Fibroblast of the aortic adventitia (primary cell): ENCODE measurements around the gene CDKN3. TPM values are rescaled to one million over a fixed set of nuclear protein-coding genes. Genes with fewer than 3 reads are reported as not detected.
A peak's percentile ranks its signal among the peaks of the same experiment; 100 is the strongest.

Experiments
- DNase-seq: peaks from one replicate; pipeline ENCODE4 v3.0.0-alpha.2; 2010; ENCODE audit warnings: low read depth
- H3K4me3 ChIP-seq: 2 replicates; pipeline ENCODE4 v1.5.1; 2011; ENCODE audit warnings: low read depth, mild to moderate bottlenecking, control low read depth, low read length, moderate library complexity
- total RNA-seq: library from RNA; depleted of rRNA; stranded (reverse); fragments of >200 nt; gene quantifications from 2 replicates; pipeline ENCODE4 v1.2.3, GENCODE V29; 2012; ENCODE audit warnings: low replicate concordance
- TF ChIP-seq, protein P1 (sequence below): IDR thresholded peaks from 2 replicates; pipeline ENCODE4 v1.5.1; 2011; ENCODE audit warnings: mild to moderate bottlenecking, low read length, control low read depth, inconsistent platforms; ENCODE audit not compliant: insufficient read depth

The CDKN3 gene, protein sequence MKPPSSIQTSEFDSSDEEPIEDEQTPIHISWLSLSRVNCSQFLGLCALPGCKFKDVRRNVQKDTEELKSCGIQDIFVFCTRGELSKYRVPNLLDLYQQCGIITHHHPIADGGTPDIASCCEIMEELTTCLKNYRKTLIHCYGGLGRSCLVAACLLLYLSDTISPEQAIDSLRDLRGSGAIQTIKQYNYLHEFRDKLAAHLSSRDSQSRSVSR
- 10.7 and 33.4 TPM in 2 replicates for total RNA-seq

DNA sequence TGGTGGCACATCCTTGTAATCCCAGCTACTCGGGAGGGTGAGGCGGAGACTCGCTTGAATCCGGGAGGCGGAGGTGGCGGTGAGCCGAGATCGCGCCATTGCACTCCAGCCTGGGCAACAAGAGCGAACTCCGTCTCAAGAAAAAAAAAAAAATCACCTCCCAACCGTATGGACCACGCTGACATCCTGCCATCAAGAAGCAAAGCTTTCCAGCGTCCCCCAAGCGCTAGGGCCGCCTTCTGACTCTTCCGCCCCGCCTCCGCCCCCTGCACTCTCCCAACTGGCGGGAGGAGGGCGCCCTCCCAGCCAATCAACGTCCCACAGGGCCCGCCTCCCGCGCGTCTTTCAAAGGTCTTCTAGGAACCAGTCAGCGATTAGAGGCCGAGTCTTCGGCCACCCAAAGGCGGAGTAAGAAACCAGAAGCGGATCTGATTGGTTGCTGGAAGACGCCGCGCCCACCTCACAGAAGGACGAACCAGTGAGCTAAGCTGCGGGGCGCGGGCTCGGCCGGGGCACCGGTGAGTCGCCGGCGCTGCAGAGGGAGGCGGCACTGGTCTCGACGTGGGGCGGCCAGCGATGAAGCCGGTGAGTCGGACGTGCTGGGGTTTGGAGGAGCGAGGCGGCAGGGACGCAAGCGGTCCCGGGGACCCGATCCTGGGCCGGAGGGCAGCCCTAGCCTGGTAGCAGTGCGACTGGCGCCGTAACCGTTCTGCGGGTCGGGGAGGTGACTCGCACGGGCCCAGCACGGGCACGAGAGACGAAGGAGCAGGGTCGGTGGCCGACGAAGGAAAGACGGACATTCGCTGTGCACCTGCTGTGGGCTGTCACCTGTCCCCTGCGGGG lies at the start of gene CDKN3:
TSS of gene CDKN3 (plus strand) at position 515 of the 843 bp plus-strand sequence. CDS start at position 577, 62 bp downstream.
- H3K4me3 ChIP-seq, result peak within 1 kb of the TSS; percentile 85
- DNase-seq, result peak; percentile 99
- TF ChIP-seq, protein P1, sequence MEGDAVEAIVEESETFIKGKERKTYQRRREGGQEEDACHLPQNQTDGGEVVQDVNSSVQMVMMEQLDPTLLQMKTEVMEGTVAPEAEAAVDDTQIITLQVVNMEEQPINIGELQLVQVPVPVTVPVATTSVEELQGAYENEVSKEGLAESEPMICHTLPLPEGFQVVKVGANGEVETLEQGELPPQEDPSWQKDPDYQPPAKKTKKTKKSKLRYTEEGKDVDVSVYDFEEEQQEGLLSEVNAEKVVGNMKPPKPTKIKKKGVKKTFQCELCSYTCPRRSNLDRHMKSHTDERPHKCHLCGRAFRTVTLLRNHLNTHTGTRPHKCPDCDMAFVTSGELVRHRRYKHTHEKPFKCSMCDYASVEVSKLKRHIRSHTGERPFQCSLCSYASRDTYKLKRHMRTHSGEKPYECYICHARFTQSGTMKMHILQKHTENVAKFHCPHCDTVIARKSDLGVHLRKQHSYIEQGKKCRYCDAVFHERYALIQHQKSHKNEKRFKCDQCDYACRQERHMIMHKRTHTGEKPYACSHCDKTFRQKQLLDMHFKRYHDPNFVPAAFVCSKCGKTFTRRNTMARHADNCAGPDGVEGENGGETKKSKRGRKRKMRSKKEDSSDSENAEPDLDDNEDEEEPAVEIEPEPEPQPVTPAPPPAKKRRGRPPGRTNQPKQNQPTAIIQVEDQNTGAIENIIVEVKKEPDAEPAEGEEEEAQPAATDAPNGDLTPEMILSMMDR, result peak; percentile 58

- DNase-seq, result no peak
- TF ChIP-seq, protein P1, result no peak
- H3K4me3 ChIP-seq, result no peak overlapping the region
Measured at GRCh38 chr14:54347044-54347443, 49.8 kb upstream of the CDKN3 start.

DNA sequence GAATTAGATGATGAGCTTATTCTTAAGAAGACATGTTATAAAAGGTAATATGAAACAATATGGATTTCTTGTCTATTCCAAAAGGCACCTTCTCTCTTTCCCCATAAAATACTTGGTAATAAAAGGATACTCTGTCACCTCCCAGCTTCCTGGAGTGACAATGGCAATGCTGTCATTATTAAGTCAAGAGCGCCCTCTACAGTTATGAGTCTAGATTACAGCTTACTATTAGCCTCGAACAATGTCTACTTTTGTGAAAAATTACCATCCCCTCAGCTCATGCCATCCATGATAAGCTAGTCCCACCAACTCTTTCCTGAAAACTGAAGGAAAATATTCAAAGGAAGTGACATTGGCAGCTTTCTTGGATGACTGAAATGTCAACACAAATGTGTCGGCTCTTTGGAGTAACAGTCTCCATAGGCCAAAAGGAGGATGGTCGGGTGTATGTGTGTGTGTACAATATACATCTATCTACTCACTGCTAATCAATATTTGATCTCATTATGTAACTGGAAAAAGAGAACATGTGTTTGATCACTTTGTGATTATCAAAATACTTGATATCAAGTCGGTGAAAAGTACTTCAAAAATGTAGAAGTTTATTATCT lies 48.7 kb upstream of the CDKN3 start:
- TF ChIP-seq, protein P1, result peak; percentile 65
- peak; percentile 66 for DNase-seq
- H3K4me3 ChIP-seq, result no peak overlapping the region

GRCh38 chr14:54348923-54349620 lies 47.7 kb upstream of the CDKN3 start:
- H3K4me3 ChIP-seq, result peak overlapping the region; percentile 57
- DNase-seq, result peak; percentile 68

DNA sequence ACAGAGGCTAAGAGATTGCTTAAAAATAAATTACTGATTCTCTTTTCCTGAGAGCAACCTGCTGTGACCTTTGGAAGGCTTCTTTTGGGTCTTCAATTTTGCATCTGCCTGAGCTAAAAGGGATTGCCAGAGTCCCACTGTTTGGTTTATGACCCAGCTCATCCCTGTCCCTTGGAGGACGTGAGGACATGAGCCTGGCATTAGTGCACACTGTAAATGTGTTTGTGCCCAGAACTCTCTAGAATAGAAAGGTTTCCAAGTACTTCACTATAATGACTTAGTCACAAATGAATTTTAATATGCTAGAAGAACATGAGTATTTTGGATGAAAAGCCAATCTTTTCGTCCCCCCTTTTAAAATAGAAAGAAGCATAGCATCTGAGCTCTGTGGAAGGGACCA lies 47.1 kb upstream of the CDKN3 start:
- no peak for DNase-seq
- TF ChIP-seq, protein P1, result no peak
- peak overlapping the region; percentile 57 for H3K4me3 ChIP-seq

More at GRCh38 chr14:54348923-54349620, 47.7 kb upstream of the CDKN3 start:
- TF ChIP-seq, protein P1, result peak; percentile 15

- H3K4me3 ChIP-seq, result no peak overlapping the region
- DNase-seq, result peak; percentile 40
- TF ChIP-seq, protein P1, result no peak
Measured at GRCh38 chr14:54350203-54350602, 46.6 kb upstream of the CDKN3 start.
